ENCODE results near the gene ZNF362. TPM values are rescaled to one million over a fixed set of nuclear protein-coding genes. Genes with fewer than 3 reads are reported as not detected.

The ZNF362 gene
- polyA plus RNA-seq, 1 of the 3 experiments (the other 2 are of a cell fraction) = 17.1 TPM

- H3K9me3 ChIP-seq = no peaks in the 10 kb centered on the region
- H3K4me3 ChIP-seq (ENCODE audit: low read depth in 2 of 2, low read length in 1 of 2) = no peak overlapping the region
- peaks cover 48 to 52% of the 10 kb centered on the region in 2 experiments for H3K36me3 ChIP-seq (replicated peaks in 1 of 2; ENCODE audit: control insufficient read depth in 1 of 2, insufficient read depth in 2 of 2, low read length in 1 of 2)
- H3K9me2 ChIP-seq = no peaks in the 10 kb centered on the region
- no peak for TF ChIP-seq GATA2 (CRISPR knock-in tag; IDR thresholded peaks at IDR 0.05)
- no peak for TF ChIP-seq MXI1 (IDR thresholded peaks at IDR 0.05; ENCODE audit: low read depth, low read length)
- no peak for TF ChIP-seq CTCF (IDR thresholded peaks at IDR 0.05)
- no peak for TF ChIP-seq JUND (IDR thresholded peaks at IDR 0.05)
- no peak for TF ChIP-seq RCOR1 (IDR thresholded peaks at IDR 0.05; ENCODE audit: low read length)
- TF ChIP-seq FOSL2 (IDR thresholded peaks at IDR 0.05; ENCODE audit: borderline replicate concordance, low read depth) = no peak
- no peak for TF ChIP-seq NFIC (IDR thresholded peaks at IDR 0.05; ENCODE audit: borderline replicate concordance)
- TF ChIP-seq SIN3A (IDR thresholded peaks at IDR 0.05; ENCODE audit: borderline replicate concordance, low read depth, low read length) = no peak
- TF ChIP-seq, protein P1, sequence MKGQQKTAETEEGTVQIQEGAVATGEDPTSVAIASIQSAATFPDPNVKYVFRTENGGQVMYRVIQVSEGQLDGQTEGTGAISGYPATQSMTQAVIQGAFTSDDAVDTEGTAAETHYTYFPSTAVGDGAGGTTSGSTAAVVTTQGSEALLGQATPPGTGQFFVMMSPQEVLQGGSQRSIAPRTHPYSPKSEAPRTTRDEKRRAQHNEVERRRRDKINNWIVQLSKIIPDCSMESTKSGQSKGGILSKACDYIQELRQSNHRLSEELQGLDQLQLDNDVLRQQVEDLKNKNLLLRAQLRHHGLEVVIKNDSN (IDR thresholded peaks at IDR 0.05; ENCODE audit: borderline replicate concordance, low read depth) = no peak
- no peak for TF ChIP-seq MEF2A (IDR thresholded peaks at IDR 0.05; ENCODE audit: borderline replicate concordance, low read depth)
- no peak for TF ChIP-seq SMC3 (IDR thresholded peaks at IDR 0.05; ENCODE audit: low read depth, low read length)
- TF ChIP-seq RFX5 (IDR thresholded peaks at IDR 0.05; ENCODE audit: low read length) = no peak
- TF ChIP-seq, protein P2, sequence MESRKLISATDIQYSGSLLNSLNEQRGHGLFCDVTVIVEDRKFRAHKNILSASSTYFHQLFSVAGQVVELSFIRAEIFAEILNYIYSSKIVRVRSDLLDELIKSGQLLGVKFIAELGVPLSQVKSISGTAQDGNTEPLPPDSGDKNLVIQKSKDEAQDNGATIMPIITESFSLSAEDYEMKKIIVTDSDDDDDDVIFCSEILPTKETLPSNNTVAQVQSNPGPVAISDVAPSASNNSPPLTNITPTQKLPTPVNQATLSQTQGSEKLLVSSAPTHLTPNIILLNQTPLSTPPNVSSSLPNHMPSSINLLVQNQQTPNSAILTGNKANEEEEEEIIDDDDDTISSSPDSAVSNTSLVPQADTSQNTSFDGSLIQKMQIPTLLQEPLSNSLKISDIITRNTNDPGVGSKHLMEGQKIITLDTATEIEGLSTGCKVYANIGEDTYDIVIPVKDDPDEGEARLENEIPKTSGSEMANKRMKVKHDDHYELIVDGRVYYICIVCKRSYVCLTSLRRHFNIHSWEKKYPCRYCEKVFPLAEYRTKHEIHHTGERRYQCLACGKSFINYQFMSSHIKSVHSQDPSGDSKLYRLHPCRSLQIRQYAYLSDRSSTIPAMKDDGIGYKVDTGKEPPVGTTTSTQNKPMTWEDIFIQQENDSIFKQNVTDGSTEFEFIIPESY (IDR thresholded peaks at IDR 0.05; ENCODE audit: borderline replicate concordance, low read depth) = no peak
- H4K20me1 ChIP-seq (ENCODE audit: insufficient read depth) = peaks cover 65% of the 10 kb centered on the region
- peaks cover 98% of the 10 kb centered on the region for H3K79me2 ChIP-seq (ENCODE audit: insufficient read depth)
- POLR2A ChIA-PET = no interaction called here
- peak overlapping the region; percentile 84 for H3K4me2 ChIP-seq
- H3F3A ChIP-seq (replicated peaks; ENCODE audit: insufficient read depth) = peaks cover 58% of the 10 kb centered on the region
- H3K4me1 ChIP-seq (ENCODE audit: control insufficient read depth in 1 of 2, insufficient read depth in 2 of 2, low read depth in 1 of 2, low read length in 1 of 2) = peaks cover 66 to 83% of the 10 kb centered on the region in 2 experiments
- DNase-seq = no peak
- no peak overlapping the region for H2AFZ ChIP-seq (ENCODE audit: low read depth)
- no peak overlapping the region for H3K9ac ChIP-seq
- peak overlapping the region; percentile 43 to 97; a peak in 3 of 4 replicates for H3K27ac ChIP-seq (ENCODE audit: low read depth in 2 of 2, low read length in 1 of 2)
- H3K27me3 ChIP-seq (ENCODE audit: insufficient read depth) = no peaks in the 10 kb centered on the region
- CTCF ChIA-PET = interaction anchor here (0.8 kb wide), 1 partner anchor 48 kb away, joined by 4 read pairs; no protein-coding TSS in a partner anchor
- 81% methylated on average over 5 of the region's 5 CpGs for WGBS (ENCODE audit: low lambda C conversion rate)
Measured at GRCh38 chr1:33343539-33343938, 87.2 kb downstream of the ZNF362 start.

Measured in SK-N-SH (cell line).